SK-N-SH treated with all-trans-retinoic acid at 6 μM for 48 hours (cell line): ENCODE results near the gene ARHGEF10L.

Experiments
- ESRRG ChIP-seq: fragments of 250-450 bp; sonication (Bioruptor Pico); IDR thresholded peaks from 2 replicates; pipeline ENCODE4 v1.6.1; 2021; ENCODE audit warnings: mild to moderate bottlenecking
- ISL1 ChIP-seq: fragments of 250-450 bp; sonication (Bioruptor Pico); IDR thresholded peaks from 2 replicates; pipeline ENCODE4 v2.1.2; 2022; ENCODE audit warnings: mild to moderate bottlenecking, moderate library complexity
- OSR1 ChIP-seq: fragments of 250-450 bp; sonication (Bioruptor Pico); IDR thresholded peaks from 2 replicates; pipeline ENCODE4 v1.8.0; 2022; ENCODE audit warnings: moderate library complexity, mild to moderate bottlenecking, inconsistent platforms
- ZNF565 ChIP-seq: fragments of 450-650 bp; formaldehyde crosslinking; conservative IDR thresholded peaks from 2 replicates; pipeline ENCODE4 v1.5.0; 2020; ENCODE audit warnings: low read depth, mild to moderate bottlenecking, moderate library complexity

GRCh38 chr1:17673329-17674072 lies 134.0 kb downstream of the ARHGEF10L start:
- TF ChIP-seq ISL1 (CRISPR knock-in tag) = no peak
- no peak for TF ChIP-seq OSR1
- no peak for TF ChIP-seq ZNF565 (CRISPR knock-in tag)
- TF ChIP-seq ESRRG (CRISPR knock-in tag) = no peak
